Breast epithelium (tissue), 4 donors: ENCODE results near the gene TOX2. TPM values are rescaled to one million over a fixed set of nuclear protein-coding genes. Genes with fewer than 3 reads are reported as not detected.

Source experiments
- DNase-seq, 2 donors: peaks; one replicate each; pipeline ENCODE4 v3.0.0-alpha.2; 2019; ENCODE audit warnings: low spot score in 2 of 2
- H3K27ac ChIP-seq, 2 donors: fragments of 200-600 bp; sonication (generic) in 1 of 2; one replicate each; pipeline ENCODE4 v1.5.1; 2016 to 2019; ENCODE audit warnings: mild to moderate bottlenecking in 1 of 2
- H3K27me3 ChIP-seq, 2 donors: fragments of 200-600 bp; sonication (generic) in 1 of 2; one replicate each; pipeline versions ENCODE4 v1.5.1 to v1.6.0; 2017 to 2019; ENCODE audit warnings: control low read depth in 1 of 2, mild to moderate bottlenecking in 1 of 2
- H3K36me3 ChIP-seq: fragments of 200-600 bp; one replicate; pipeline ENCODE4 v1.5.1; 2019
- H3K4me1 ChIP-seq, 2 donors: fragments of 200-600 bp; sonication (generic); one replicate each; pipeline ENCODE4 v1.5.1; 2016 to 2019; ENCODE audit warnings: control low read depth in 1 of 2
- H3K4me3 ChIP-seq, 3 donors: fragments of 200-600 bp; sonication (generic); 1 replicate in 2 of 3; 2 replicates in 1 of 3; pipeline ENCODE4 v1.5.1; 2016 to 2019; ENCODE audit warnings: mild to moderate bottlenecking in 3 of 3, moderate library complexity in 2 of 3
- H3K9me3 ChIP-seq, 2 donors: fragments of 200-600 bp; sonication (generic) in 1 of 2; one replicate each; pipeline ENCODE4 v1.5.1; 2016 to 2019; ENCODE audit warnings: control low read depth in 1 of 2
- POLR2A ChIP-seq: fragments of 450-650 bp; IDR thresholded peaks from one replicate; pipeline ENCODE4 v1.6.1; 2016; ENCODE audit warnings: antibody characterized with exemption, mild to moderate bottlenecking, moderate library complexity
- POLR2AphosphoS5 ChIP-seq, 3 donors: sonication (generic); formaldehyde crosslinking; IDR thresholded peaks; one replicate each; pipeline ENCODE4 v1.6.1; 2017; ENCODE audit warnings: antibody characterized with exemption in 3 of 3
- intact Hi-C: fragments of 100-400 bp; cut with DNase I; formaldehyde crosslinking; loops from one replicate; pipeline ENCODE4 v1.15.1; 2023; ENCODE audit warnings: low total_unique reads
- total RNA-seq, 3 donors: library from RNA; depleted of rRNA; stranded (reverse); fragments of >200 nt; gene quantifications; one replicate each; pipeline ENCODE4 v1.1.0, GENCODE V29; 2016
- TF ChIP-seq, protein P1 (sequence below), 3 donors: fragments of 450-650 bp; IDR thresholded peaks; one replicate each; pipeline ENCODE4 v1.5.1; 2016 to 2017; ENCODE audit warnings: antibody characterized with exemption in 3 of 3, mild to moderate bottlenecking in 3 of 3, moderate library complexity in 3 of 3

TOX2 gene
- total RNA-seq, 3 donors from 2014 or later, result 0.44 to 7.4 (median 0.66) TPM

DNA sequence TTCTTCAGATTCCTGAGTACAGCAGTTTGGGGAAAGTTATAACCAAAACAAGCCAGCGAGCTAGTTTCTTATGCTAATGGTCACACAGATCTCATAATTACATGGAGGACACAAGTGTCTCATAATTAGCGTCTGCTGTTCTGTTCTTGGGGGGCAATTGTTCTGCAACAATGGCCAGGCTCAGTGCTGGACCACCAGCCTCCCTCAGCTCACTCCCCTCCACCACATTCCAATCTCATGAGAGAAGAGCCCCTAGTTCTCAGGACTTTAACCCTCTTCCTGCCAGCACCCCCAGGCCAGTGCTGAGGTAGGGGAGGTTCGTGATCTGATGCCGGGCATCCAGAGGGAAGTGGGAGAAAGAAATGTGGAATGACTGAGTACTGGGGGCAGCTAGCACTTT lies 20.2 kb upstream of the TOX2 start:
- Histone ChIP-seq H3K27me3 (peaks cover 0 to 5% of the 10 kb centered on the region in 2 donors), H3K27ac (no peak overlapping the region), H3K9me3 (peaks cover 12 to 41% of the 10 kb centered on the region in 2 donors), H3K4me1 (no peaks in the 10 kb centered on the region), H3K36me3 (no peaks in the 10 kb centered on the region), H3K4me3 (no peak overlapping the region)
- intact Hi-C loops, result no loop called here
- TF ChIP-seq, protein P1, sequence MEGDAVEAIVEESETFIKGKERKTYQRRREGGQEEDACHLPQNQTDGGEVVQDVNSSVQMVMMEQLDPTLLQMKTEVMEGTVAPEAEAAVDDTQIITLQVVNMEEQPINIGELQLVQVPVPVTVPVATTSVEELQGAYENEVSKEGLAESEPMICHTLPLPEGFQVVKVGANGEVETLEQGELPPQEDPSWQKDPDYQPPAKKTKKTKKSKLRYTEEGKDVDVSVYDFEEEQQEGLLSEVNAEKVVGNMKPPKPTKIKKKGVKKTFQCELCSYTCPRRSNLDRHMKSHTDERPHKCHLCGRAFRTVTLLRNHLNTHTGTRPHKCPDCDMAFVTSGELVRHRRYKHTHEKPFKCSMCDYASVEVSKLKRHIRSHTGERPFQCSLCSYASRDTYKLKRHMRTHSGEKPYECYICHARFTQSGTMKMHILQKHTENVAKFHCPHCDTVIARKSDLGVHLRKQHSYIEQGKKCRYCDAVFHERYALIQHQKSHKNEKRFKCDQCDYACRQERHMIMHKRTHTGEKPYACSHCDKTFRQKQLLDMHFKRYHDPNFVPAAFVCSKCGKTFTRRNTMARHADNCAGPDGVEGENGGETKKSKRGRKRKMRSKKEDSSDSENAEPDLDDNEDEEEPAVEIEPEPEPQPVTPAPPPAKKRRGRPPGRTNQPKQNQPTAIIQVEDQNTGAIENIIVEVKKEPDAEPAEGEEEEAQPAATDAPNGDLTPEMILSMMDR (IDR thresholded peaks at IDR 0.05), result no peak
- TF ChIP-seq POLR2A (no peak), POLR2AphosphoS5 (IDR thresholded peaks at IDR 0.05) (no peak)
- no peak for DNase-seq

DNA sequence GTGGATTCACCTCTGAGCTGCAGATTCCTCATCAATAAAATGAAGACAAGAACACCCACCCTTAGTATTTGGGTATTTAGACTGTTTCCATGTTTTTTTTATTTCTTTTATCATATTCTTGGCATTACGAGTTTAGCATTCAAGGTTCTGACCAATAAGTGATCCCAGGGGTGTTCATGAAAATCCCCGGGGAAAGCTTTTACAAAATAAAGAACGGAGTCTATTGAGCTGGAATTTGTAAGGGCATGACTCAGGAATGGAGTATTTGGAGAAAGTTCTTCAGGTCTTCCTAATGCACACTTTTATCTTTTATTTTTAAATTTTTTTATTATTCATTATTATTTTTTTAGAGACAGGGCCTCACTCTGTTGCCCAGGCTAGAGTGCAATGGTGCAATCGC lies 19.4 kb upstream of the TOX2 start:
- peaks cover 8 to 34% of the 10 kb centered on the region in 2 donors for H3K9me3 ChIP-seq
- no peak for TF ChIP-seq POLR2A
- no peak for TF ChIP-seq POLR2AphosphoS5 (IDR thresholded peaks at IDR 0.05)
- TF ChIP-seq, protein P1 (IDR thresholded peaks at IDR 0.05), result no peak
- DNase-seq, result no peak
- H3K4me1 ChIP-seq, result no peaks in the 10 kb centered on the region
- H3K36me3 ChIP-seq, result no peaks in the 10 kb centered on the region
- H3K27me3 ChIP-seq, result peaks cover 0 to 9% of the 10 kb centered on the region in 2 donors
- H3K4me3 ChIP-seq, result no peak overlapping the region
- H3K27ac ChIP-seq, result no peak overlapping the region
- intact Hi-C loops, result no loop called here

DNA sequence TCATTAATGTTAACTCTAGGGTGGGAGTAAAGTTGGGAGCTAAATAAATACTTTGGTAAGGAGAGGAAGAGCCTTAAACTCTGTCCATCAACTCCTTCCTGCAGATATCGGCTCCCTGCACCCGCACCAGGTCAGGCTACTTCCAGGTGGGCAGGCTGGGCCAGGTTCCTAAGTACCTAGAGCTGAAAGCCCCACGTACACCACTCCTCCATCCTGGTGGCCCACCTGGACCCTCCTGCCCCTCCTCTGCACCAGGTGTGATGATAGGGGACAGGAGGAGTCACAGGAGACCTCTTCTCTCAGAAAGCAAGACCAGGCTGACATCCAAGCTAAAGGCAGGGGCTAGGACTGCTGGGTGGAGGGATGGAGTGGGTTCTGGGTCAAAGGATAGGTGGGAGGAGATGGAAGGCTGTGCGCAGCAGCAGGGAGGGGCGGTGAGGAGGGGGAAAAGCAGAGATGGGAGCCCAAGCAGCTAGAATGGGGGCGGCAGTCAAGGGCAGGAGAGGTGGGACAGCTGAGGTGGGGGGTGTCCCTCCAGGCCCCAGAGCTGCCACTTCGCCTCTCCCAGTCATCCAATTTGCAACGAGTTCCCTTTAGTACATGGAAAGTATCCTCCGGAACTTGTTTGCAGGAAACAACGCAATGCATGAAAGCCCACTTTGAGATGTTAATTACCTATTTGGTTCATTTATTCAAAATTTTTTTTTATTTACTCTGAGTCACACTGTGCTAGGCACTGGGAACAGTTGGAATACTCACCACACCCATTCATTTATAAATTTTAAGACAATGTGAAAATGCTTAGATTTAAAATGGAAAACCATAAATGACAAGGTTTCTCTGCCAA lies 15.2 kb upstream of the TOX2 start:
- no peaks in the 10 kb centered on the region for H3K9me3 ChIP-seq
- no peak overlapping the region for H3K27ac ChIP-seq
- no peaks in the 10 kb centered on the region for H3K36me3 ChIP-seq
- H3K4me1 ChIP-seq, result no peaks in the 10 kb centered on the region
- TF ChIP-seq, protein P1 (IDR thresholded peaks at IDR 0.05), result no peak
- no peak for TF ChIP-seq POLR2A
- TF ChIP-seq POLR2AphosphoS5 (IDR thresholded peaks at IDR 0.05), result no peak
- no peak overlapping the region for H3K4me3 ChIP-seq
- peaks cover 0 to 9% of the 10 kb centered on the region in 2 donors for H3K27me3 ChIP-seq
- intact Hi-C loops, result no loop called here
- DNase-seq, result no peak

DNA sequence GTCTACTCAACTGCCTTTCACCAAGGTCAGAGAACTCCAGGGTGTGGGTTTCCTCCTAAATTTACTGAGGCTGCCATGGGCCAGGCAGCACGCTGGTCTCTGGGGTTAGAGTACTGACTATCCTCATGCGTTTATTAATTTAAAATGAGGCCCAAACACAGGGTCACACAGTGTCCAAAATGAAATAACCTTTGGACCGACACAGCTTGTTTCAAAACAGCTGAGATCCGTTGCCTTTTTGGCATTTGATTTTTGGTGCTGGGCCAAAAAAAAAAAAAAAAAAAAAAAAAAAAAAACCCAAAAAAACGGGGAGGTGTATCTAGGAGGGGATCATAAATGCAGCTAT lies 14.6 kb upstream of the TOX2 start:
- TF ChIP-seq, protein P1 (IDR thresholded peaks at IDR 0.05), result no peak
- no peak for TF ChIP-seq POLR2A
- TF ChIP-seq POLR2AphosphoS5 (IDR thresholded peaks at IDR 0.05), result no peak
- Histone ChIP-seq H3K36me3 (no peaks in the 10 kb centered on the region), H3K4me3 (no peak overlapping the region), H3K9me3 (no peaks in the 10 kb centered on the region), H3K27me3 (peaks cover 0 to 9% of the 10 kb centered on the region in 2 donors), H3K27ac (no peak overlapping the region), H3K4me1 (no peaks in the 10 kb centered on the region)
- no peak for DNase-seq
- intact Hi-C loops, result no loop called here

DNA sequence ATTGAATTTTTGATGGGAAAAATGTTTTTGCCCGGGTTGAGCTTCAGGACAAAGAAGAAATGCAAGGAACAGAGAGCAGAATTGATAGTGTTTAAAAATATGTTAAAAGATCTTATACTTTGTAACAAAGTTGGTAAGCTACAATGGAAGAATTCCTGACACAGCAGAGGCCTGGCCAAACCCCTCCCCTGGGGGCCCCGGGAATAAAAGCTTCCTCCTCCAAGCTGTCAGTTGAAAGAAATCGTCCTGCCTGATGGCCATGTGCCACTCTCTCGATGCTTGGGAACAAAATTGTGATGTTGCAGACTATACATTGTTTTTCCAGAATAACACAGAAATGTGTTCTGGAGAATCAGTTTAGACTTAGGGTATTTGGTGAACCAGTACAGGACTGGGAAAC lies 14.2 kb upstream of the TOX2 start:
- intact Hi-C loops, result no loop called here
- H3K4me3 ChIP-seq, result no peak overlapping the region
- no peaks in the 10 kb centered on the region for H3K36me3 ChIP-seq
- no peak overlapping the region for H3K27ac ChIP-seq
- DNase-seq, result no peak
- H3K27me3 ChIP-seq, result peaks cover 0 to 9% of the 10 kb centered on the region in 2 donors
- H3K9me3 ChIP-seq, result no peaks in the 10 kb centered on the region
- H3K4me1 ChIP-seq, result no peaks in the 10 kb centered on the region
- TF ChIP-seq POLR2A, result no peak
- TF ChIP-seq, protein P1 (IDR thresholded peaks at IDR 0.05), result no peak
- TF ChIP-seq POLR2AphosphoS5 (IDR thresholded peaks at IDR 0.05), result no peak
